Endothelial cell of hepatic sinusoid (primary cell): ENCODE results near the gene ZAP70.

ENCODE experiments used
- in situ Hi-C: cut with HindIII; loops from 2 replicates; pipeline ENCODE4 v1.10.0; 2017; ENCODE audit warnings: low sequenced_read_pairs

Gene ZAP70

GRCh38 chr2:97775074-97775473, 61.7 kb downstream of the ZAP70 start:
- in situ Hi-C loops, result no loop called here

- in situ Hi-C loops, result no loop called here
Observed at GRCh38 chr2:97779141-97779540, 65.8 kb downstream of the ZAP70 start.

- in situ Hi-C loops, result no loop called here
Observed at GRCh38 chr2:97781981-97782380, 68.6 kb downstream of the ZAP70 start.

DNA sequence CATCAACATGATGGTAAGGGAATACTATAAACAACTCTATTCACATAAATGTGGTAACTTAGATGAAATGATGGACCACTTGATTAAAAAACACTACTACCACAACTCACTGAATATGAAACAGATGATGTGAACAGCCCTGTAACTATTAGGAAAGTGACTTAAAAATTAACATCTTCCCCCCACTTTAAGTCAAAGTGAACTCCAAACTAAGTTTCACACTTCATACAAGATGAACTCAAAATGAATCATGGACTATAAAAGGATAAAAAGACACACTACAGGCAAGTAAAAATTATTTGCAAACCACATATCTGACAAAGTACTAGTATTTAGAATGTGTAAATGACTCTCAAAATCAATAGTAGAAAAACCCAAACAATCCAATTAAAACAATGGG, 71.6 kb downstream of the ZAP70 start:
- in situ Hi-C loops, result no loop called here

DNA sequence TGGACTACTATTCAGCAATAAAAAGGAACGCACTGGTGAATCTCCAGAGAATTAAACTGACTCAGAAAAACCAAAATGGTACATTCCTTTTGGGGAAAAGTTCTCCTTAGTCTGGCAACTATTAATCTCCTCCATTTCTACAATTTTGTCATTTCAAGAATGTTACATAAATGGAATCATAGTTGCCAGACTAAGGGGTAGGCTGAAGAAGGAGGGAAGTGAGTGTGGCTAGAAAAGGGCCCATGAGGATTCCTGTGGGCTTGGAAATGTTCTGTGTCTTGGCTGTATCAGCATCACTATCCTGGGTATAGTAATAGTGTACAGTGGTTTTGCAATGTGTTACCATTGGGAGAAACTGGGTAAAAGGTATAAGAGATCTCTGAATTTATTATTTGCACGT, 72.4 kb downstream of the ZAP70 start:
- in situ Hi-C loops, result no loop called here

DNA sequence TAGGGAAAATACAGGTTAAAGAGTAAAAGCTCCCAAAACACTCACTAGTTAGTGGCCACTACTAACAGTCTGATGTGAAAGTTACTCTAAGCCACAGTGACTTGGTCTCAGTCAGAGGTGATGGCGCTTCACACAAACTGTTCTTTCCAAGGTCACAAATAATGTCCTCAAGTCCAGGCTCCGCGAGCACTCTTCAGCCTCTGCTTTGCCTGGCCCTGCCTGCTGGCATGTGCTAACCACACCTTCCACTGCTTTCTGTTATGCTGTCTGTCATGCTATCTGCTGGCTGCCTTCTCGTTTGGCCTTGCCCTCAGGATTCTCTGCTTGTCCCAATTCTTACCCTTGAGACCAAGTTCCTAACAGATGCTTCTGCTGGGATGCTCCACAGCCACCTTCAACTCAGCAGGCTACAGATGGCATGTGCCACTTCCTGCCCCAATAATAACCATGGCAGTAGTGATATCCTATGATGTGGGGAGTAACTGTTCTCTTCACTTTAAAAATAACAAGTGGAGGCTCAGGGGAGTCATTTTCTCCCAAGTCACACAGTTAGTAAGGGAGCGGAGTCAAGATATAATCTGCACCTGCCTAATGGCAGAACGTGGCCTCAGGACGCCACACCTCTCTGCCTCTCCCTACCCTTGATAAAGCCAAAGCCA, 75.7 kb downstream of the ZAP70 start:
- in situ Hi-C loops, result no loop called here
